NB4 (cell line): ENCODE measurements around the gene GPRASP2.

Experiments
- MYC ChIP-seq: IDR thresholded peaks from 2 replicates; pipeline ENCODE4 v1.6.1; 2011; ENCODE audit warnings: low read depth, low read length
- TF ChIP-seq, protein P1 (sequence below): IDR thresholded peaks from one replicate; pipeline ENCODE4 v1.5.1; 2012; ENCODE audit warnings: low read depth, low read length

DNA sequence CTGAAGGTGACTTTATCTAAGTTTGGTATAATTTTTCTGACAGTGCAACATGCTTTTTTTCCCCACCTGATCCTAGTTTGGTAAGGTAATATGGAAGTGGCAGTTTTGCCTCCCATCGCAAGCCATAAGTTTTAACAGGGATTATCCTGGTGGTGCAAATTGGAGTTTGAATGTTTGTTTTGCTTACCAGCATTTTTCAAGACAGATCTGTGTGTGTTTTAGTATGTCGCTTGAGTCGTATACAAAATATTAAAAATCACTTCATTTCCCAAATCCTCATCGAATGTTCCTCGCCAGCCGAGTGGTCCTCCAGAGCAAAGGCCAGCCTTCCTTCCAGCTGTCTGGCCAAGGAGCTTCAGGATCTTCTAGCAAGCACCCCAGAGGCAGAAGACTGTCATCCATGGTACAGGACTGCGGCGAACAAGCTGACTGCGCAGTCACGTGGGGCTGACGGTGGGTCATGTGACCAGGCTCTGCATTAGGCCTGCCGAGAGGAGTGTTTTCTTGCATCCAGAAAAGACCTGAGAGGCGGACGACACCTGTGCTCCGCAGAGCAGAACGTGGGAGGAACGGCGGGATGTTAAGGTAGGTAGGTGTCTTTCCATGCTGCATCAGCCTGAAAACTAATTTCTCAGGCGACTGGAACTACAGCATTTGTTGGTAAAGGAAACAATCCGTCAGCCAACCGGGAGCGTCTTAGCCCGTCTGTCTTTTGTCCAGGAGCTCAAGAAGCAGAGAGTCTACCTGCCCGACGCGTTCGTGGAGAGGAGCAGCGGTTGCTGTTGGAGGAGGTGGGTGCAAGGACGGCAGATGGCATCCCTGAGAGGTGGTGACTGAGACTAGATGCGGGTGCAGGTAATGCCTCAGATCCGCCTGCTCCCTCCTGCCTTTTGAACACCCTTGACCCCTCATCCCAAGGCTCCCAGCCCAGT is 8.3 kb downstream of the GPRASP2 start, which contains the start of gene GPRASP3:
- TF ChIP-seq, protein P1, sequence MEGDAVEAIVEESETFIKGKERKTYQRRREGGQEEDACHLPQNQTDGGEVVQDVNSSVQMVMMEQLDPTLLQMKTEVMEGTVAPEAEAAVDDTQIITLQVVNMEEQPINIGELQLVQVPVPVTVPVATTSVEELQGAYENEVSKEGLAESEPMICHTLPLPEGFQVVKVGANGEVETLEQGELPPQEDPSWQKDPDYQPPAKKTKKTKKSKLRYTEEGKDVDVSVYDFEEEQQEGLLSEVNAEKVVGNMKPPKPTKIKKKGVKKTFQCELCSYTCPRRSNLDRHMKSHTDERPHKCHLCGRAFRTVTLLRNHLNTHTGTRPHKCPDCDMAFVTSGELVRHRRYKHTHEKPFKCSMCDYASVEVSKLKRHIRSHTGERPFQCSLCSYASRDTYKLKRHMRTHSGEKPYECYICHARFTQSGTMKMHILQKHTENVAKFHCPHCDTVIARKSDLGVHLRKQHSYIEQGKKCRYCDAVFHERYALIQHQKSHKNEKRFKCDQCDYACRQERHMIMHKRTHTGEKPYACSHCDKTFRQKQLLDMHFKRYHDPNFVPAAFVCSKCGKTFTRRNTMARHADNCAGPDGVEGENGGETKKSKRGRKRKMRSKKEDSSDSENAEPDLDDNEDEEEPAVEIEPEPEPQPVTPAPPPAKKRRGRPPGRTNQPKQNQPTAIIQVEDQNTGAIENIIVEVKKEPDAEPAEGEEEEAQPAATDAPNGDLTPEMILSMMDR = no peak
- no peak for TF ChIP-seq MYC
